ENCODE results near the gene ADGRV1. TPM values are rescaled to one million over a fixed set of nuclear protein-coding genes. Genes with fewer than 3 reads are reported as not detected.

The ADGRV1 gene
- total RNA-seq, 4 donors from 2014 or later, result 6.0 to 37.0 (median 10.6) TPM

GRCh38 chr5:91189480-91190313 lies 631.1 kb downstream of the ADGRV1 start:
- in situ Hi-C loops (cut with MboI; ENCODE audit: low pct_ligation_motif_present in 1 of 4, low pct_unique_long_range_greater_than_20kb in 1 of 4, low sequenced_read_pairs in 3 of 4), result loop anchor here in 1 of 4 donors (25.0 kb wide), 1 partner anchor 252 kb away; no protein-coding TSS in a partner anchor
- peak overlapping the region; percentile 42 to 66 (median 59) for H3K27ac ChIP-seq

GRCh38 chr5:91190314-91190690 lies 631.7 kb downstream of the ADGRV1 start:
- H3K36me3 ChIP-seq, result no peaks in the 10 kb centered on the region
- peak overlapping the region; percentile 42 to 66 (median 59) for H3K27ac ChIP-seq
- WGBS, 2 donors (ENCODE audit: low coverage in 1 of 2), result 72% methylated on average over 3 of the region's 3 CpGs; no CpG with 5 or more reads in 1 of the 2 donors
- intact Hi-C loops (cut with DNase I; ENCODE audit: low total_unique reads) (no loop called here), in situ Hi-C loops (cut with MboI; ENCODE audit: low pct_ligation_motif_present in 1 of 4, low pct_unique_long_range_greater_than_20kb in 1 of 4, low sequenced_read_pairs in 3 of 4) (loop anchor here in 1 of 4 donors (25.0 kb wide), 1 partner anchor 253 kb away; no protein-coding TSS in a partner anchor)
- H3K4me3 ChIP-seq, result peak overlapping the region in 1 of 4 donors; percentile 16
- no peaks in the 10 kb centered on the region for H3K27me3 ChIP-seq
- no peak for TF ChIP-seq POLR2AphosphoS5 (IDR thresholded peaks at IDR 0.05)
- no peak for TF ChIP-seq EP300 (IDR thresholded peaks at IDR 0.05; ENCODE audit: low read depth)
- TF ChIP-seq POLR2A (IDR thresholded peaks at IDR 0.05), result no peak
- no peak for TF ChIP-seq CTCF (IDR thresholded peaks at IDR 0.05)
- no peaks in the 10 kb centered on the region for H3K9me3 ChIP-seq
- peaks cover 0 to 34% (median 4%) of the 10 kb centered on the region in 4 donors for H3K4me1 ChIP-seq
- DNase-seq, result no peak

More at GRCh38 chr5:91189480-91190313, 631.1 kb downstream of the ADGRV1 start:
- no peaks in the 10 kb centered on the region for H3K36me3 ChIP-seq
- peak; percentile 26 for DNase-seq
- no peaks in the 10 kb centered on the region for H3K27me3 ChIP-seq
- WGBS, 2 donors (ENCODE audit: low coverage in 1 of 2), result 40 to 61% methylated on average over 4 to 8 of the region's 8 CpGs
- no peaks in the 10 kb centered on the region for H3K9me3 ChIP-seq
- intact Hi-C loops (cut with DNase I; ENCODE audit: low total_unique reads), result no loop called here
- H3K4me3 ChIP-seq, result peak overlapping the region in 1 of 4 donors; percentile 16
- peaks cover 0 to 29% (median 4%) of the 10 kb centered on the region in 4 donors for H3K4me1 ChIP-seq
- TF ChIP-seq EP300 (IDR thresholded peaks at IDR 0.05; ENCODE audit: low read depth) (no peak), POLR2AphosphoS5 (IDR thresholded peaks at IDR 0.05) (no peak), CTCF (IDR thresholded peaks at IDR 0.05) (no peak), POLR2A (IDR thresholded peaks at IDR 0.05) (no peak)

- peak overlapping the region in 3 of 4 donors; percentile 8 to 35 (median 18) for H3K27ac ChIP-seq
- no peaks in the 10 kb centered on the region for H3K27me3 ChIP-seq
- peak; percentile 65 for DNase-seq
- no peak overlapping the region for H3K4me3 ChIP-seq
- peaks cover 0 to 25% (median 4%) of the 10 kb centered on the region in 4 donors for H3K4me1 ChIP-seq
- H3K9me3 ChIP-seq, result no peaks in the 10 kb centered on the region
- TF ChIP-seq EP300 (IDR thresholded peaks at IDR 0.05; ENCODE audit: low read depth) (no peak), POLR2A (IDR thresholded peaks at IDR 0.05) (no peak), POLR2AphosphoS5 (IDR thresholded peaks at IDR 0.05) (peak in 1 of 3 donors; percentile 8), CTCF (IDR thresholded peaks at IDR 0.05) (no peak)
- 57 to 58% methylated on average over 5 to 8 of the region's 8 CpGs for WGBS, 2 donors (ENCODE audit: low coverage in 1 of 2)
- in situ Hi-C loops (cut with MboI; ENCODE audit: low pct_ligation_motif_present in 1 of 4, low pct_unique_long_range_greater_than_20kb in 1 of 4, low sequenced_read_pairs in 3 of 4) (loop anchor here in 1 of 4 donors (25.0 kb wide), 1 partner anchor 258 kb away; no protein-coding TSS in a partner anchor), intact Hi-C loops (cut with DNase I; ENCODE audit: low total_unique reads) (no loop called here)
- no peaks in the 10 kb centered on the region for H3K36me3 ChIP-seq
These were observed 636.3 kb downstream of the ADGRV1 start for GRCh38 chr5:91194824-91195381.

GRCh38 chr5:91200692-91201091 lies 642.1 kb downstream of the ADGRV1 start:
- Histone ChIP-seq H3K4me3 (no peak overlapping the region), H3K27me3 (no peaks in the 10 kb centered on the region), H3K36me3 (no peaks in the 10 kb centered on the region), H3K4me1 (peaks cover 0 to 3% (median 0%) of the 10 kb centered on the region in 4 donors), H3K27ac (no peak overlapping the region), H3K9me3 (no peaks in the 10 kb centered on the region)
- WGBS, 2 donors (ENCODE audit: low coverage in 1 of 2), result 76 to 78% methylated on average over 2 of the region's 2 CpGs
- intact Hi-C loops (cut with DNase I; ENCODE audit: low total_unique reads) (no loop called here), in situ Hi-C loops (cut with MboI; ENCODE audit: low pct_ligation_motif_present in 1 of 4, low pct_unique_long_range_greater_than_20kb in 1 of 4, low sequenced_read_pairs in 3 of 4) (loop anchor here in 2 of 4 donors (25.0 kb wide), 2 partner anchors 187 to 263 kb away; partner anchors contain the start of gene ARRDC3 (in 1 of the 2))
- TF ChIP-seq POLR2A (IDR thresholded peaks at IDR 0.05) (no peak), CTCF (IDR thresholded peaks at IDR 0.05) (no peak), POLR2AphosphoS5 (IDR thresholded peaks at IDR 0.05) (no peak), EP300 (IDR thresholded peaks at IDR 0.05; ENCODE audit: low read depth) (no peak)
- no peak for DNase-seq
